A549 (cell line): ENCODE results near the gene KIAA1671. TPM values are rescaled to one million over a fixed set of nuclear protein-coding genes. Genes with fewer than 3 reads are reported as not detected.

Experiments
- ATAC-seq, 2 experiments: fragments of 200-7000 bp in 1 of 2; fragments of >200 bp in 1 of 2; cut with Nextera tagmentation in 1 of 2; cut with Tn5 transposase in 1 of 2; 3 replicates each; pipeline versions ENCODE4 v1.8.0 to v1.9.1; 2018 to 2020; ENCODE audit warnings: mild to moderate bottlenecking in 1 of 2, moderate library complexity in 1 of 2
- CTCF ChIA-PET: fragments of 300-600 bp; sonication (Branson Sonifier 250); formaldehyde crosslinking; extraction: SDS; loops from one replicate; lab custom pipeline; 2021; ENCODE audit warnings: antibody characterized with exemption, inconsistent platforms; lab: Yijun Ruan, JAX
- POLR2A ChIA-PET: fragments of 350-600 bp; formaldehyde crosslinking; extraction: SDS; loops from one replicate; lab custom pipeline; 2021; ENCODE audit warnings: antibody characterized with exemption, inconsistent platforms; lab: Yijun Ruan, JAX
- DNase-seq, 2 experiments: peaks; one replicate each; pipeline versions ENCODE4 v3.0.0 to v3.0.0-alpha.2; 2011 to 2016; ENCODE audit warnings: low read depth in 1 of 2, low spot score in 1 of 2
- FAIRE-seq: peaks from 2 replicates; lab custom pipeline; 2011; peaks lifted over from hg19 to GRCh38; lab: Jason Lieb, UNC
- H3K27ac ChIP-seq, 2 experiments: fragments of >200 bp; sonication (Bioruptor Twin); formaldehyde crosslinking; 3 replicates each; pipeline ENCODE4 v1.5.1; 2016 to 2017
- H3K4me1 ChIP-seq: fragments of >200 bp; sonication (Bioruptor Twin); formaldehyde crosslinking; 3 replicates; pipeline ENCODE4 v1.6.1; 2016
- H3K4me2 ChIP-seq: fragments of >200 bp; sonication (Bioruptor Twin); formaldehyde crosslinking; 3 replicates; pipeline ENCODE4 v1.6.1; 2016
- H3K4me3 ChIP-seq: fragments of >200 bp; sonication (Bioruptor Twin); formaldehyde crosslinking; 3 replicates; pipeline ENCODE4 v1.5.1; 2016
- H3K9me3 ChIP-seq: fragments of >200 bp; sonication (Bioruptor Twin); formaldehyde crosslinking; 3 replicates; pipeline ENCODE4 v1.6.1; 2016
- CBX2 ChIP-seq: fragments of 200-600 bp; sonication (generic); IDR thresholded peaks from 2 replicates; pipeline ENCODE4 v1.6.1; 2016; ENCODE audit warnings: low read depth, mild to moderate bottlenecking, borderline replicate concordance
- CBX8 ChIP-seq: fragments of 200-600 bp; sonication (generic); IDR thresholded peaks from 2 replicates; pipeline ENCODE4 v1.6.1; 2016
- CHD4 ChIP-seq: fragments of 200-600 bp; sonication (generic); IDR thresholded peaks from 2 replicates; pipeline ENCODE4 v1.6.1; 2016; ENCODE audit warnings: antibody characterized with exemption, mild to moderate bottlenecking, borderline replicate concordance
- EHF ChIP-seq: fragments of 250-450 bp; sonication (Bioruptor Pico); IDR thresholded peaks from 2 replicates; pipeline ENCODE4 v1.5.0; 2020; ENCODE audit warnings: mild to moderate bottlenecking
- EHMT2 ChIP-seq: fragments of 200-600 bp; sonication (generic); IDR thresholded peaks from 2 replicates; pipeline ENCODE4 v1.6.1; 2016; ENCODE audit warnings: antibody characterized with exemption, low read depth, mild to moderate bottlenecking, moderate library complexity
- FOSL2 ChIP-seq, 2 experiments: fragments of 450-650 bp in 1 of 2; fragments of >200 bp in 1 of 2; sonication (Bioruptor Twin) in 1 of 2; formaldehyde crosslinking; IDR thresholded peaks; 2 replicates each; pipeline versions ENCODE4 v1.5.0 to v1.6.1; 2016 to 2020; ENCODE audit warnings: mild to moderate bottlenecking in 1 of 2, moderate library complexity in 1 of 2
- HOXB5 ChIP-seq: fragments of 250-450 bp; sonication (Bioruptor Pico); IDR thresholded peaks from 2 replicates; pipeline ENCODE4 v1.5.0; 2020; ENCODE audit warnings: mild to moderate bottlenecking, moderate library complexity
- MYC ChIP-seq: IDR thresholded peaks from 2 replicates; pipeline ENCODE4 v1.6.1; 2012; ENCODE audit warnings: mild to moderate bottlenecking, inconsistent platforms, low read length, improper control_type of control experiment, borderline replicate concordance
- NPAS2 ChIP-seq: fragments of 250-450 bp; sonication (Bioruptor Pico); IDR thresholded peaks from 2 replicates; pipeline ENCODE4 v1.8.0; 2022; ENCODE audit warnings: mild to moderate bottlenecking, moderate library complexity, borderline replicate concordance
- RCOR1 ChIP-seq: fragments of 150-350 bp; IDR thresholded peaks from 2 replicates; pipeline ENCODE4 v1.6.1; 2014; ENCODE audit warnings: antibody characterized with exemption, low read length, low read depth
- SMC3 ChIP-seq: fragments of >200 bp; sonication (Bioruptor Twin); formaldehyde crosslinking; IDR thresholded peaks from 3 replicates; pipeline ENCODE4 v1.6.1; 2018; ENCODE audit warnings: inconsistent platforms
- TFCP2L1 ChIP-seq: fragments of 250-450 bp; sonication (Bioruptor Pico); IDR thresholded peaks from 2 replicates; pipeline ENCODE4 v1.5.0; 2021; ENCODE audit warnings: mild to moderate bottlenecking
- TP53 ChIP-seq: fragments of 250-450 bp; sonication (Bioruptor Pico); IDR thresholded peaks from 2 replicates; pipeline ENCODE4 v1.5.0; 2021; ENCODE audit warnings: mild to moderate bottlenecking, moderate library complexity
- ZC3H11A ChIP-seq: fragments of 450-650 bp; IDR thresholded peaks from 2 replicates; pipeline ENCODE4 v1.6.1; 2014; ENCODE audit warnings: antibody characterized with exemption, mild to moderate bottlenecking
- WGBS: methylation state at CpG from one replicate; pipeline ENCODE4 v1.1.6; 2017; ENCODE audit errors: missing lambda C conversion rate; 5-methylcytosine and 5-hydroxymethylcytosine counted together
- polyA plus RNA-seq, 4 experiments: library from polyadenylated mRNA; depleted of rRNA in 3 of 4; stranded (reverse); fragments of >200 nt; fragmentation: RNase III in 1 of 4; extraction: RNeasy Plus Mini Kit Qiagen cat#74134 plus additional on column Dnase treatment in 1 of 4; gene quantifications; 2 replicates in 3 of 4; 3 replicates in 1 of 4; pipeline ENCODE4 v1.2.3, GENCODE V29; 2011 to 2017
- TF ChIP-seq, protein P1 (sequence below): fragments of >200 bp; sonication (Bioruptor Twin); formaldehyde crosslinking; IDR thresholded peaks from 3 replicates; pipeline ENCODE4 v1.6.1; 2016
- TF ChIP-seq, protein P2 (sequence below): fragments of 250-450 bp; sonication (Bioruptor Pico); IDR thresholded peaks from 2 replicates; pipeline ENCODE4 v1.5.0; 2021; ENCODE audit warnings: mild to moderate bottlenecking, moderate library complexity, borderline replicate concordance

The KIAA1671 gene
- polyA plus RNA-seq, 2 of the 4 experiments (the other 2 are of a cell fraction) = 5.3 to 7.9 TPM

DNA sequence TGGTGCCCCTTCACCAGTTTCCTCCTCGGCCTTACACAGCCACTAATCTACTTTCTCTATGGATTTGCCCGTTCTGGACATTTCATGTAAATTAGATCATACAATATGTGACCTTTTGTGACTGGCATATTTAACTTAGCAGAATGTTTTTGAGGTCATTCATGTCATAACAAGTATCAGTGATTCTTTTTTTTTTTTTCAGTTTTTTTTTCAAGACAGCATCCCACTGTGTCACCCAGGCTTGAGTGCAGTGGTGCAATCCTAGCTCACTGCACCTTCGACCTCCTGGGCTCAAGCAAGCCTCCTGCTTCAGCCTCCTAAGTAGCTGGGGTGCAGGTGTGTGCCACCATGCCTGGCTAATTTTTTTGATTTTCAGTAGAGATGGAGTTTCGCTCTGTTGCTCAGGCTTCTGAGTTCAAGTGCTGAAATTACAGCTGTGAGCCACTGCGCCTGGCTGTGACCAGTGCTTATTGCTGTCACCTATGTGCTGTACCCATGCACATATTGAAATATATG lies 22.7 kb downstream of the KIAA1671 start (continued):
- no peak for TF ChIP-seq MYC

DNA sequence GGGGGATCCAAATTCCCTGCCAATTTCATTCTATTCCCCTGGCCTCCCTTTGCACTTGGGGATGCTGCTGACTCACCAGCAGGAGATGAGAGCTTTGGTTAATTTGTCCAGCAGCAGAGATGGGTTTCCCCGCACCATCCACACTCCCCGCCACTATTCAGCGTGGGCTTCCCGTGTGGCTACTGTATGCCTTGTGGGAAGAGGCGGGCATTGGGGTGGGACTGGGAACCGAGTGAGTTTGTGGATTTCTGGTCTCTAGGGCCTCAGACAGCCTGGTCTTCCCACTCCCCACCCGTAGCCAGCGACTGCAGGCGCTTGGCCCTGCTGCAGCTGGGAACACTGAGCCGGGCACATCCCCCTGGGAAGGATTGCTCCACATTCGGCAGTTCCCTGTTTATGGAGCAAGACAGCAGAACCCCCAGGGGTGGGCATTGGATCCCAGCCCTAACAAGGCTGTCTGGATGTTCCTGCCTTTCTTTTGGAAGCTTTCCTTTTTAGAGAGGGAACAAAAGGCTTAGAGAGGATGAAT lies 23.4 kb downstream of the KIAA1671 start:
- Histone ChIP-seq H3K27ac (peak overlapping the region in 1 of 2 experiments; percentile 39; a peak in 2 of 6 replicates), H3K9me3 (no peaks in the 10 kb centered on the region), H3K4me1 (peaks cover 14% of the 10 kb centered on the region; the same call in 1 of the 3 replicates), H3K4me3 (no peak overlapping the region), H3K4me2 (no peak overlapping the region)
- ChIA-PET POLR2A (no interaction called here), CTCF (interaction anchor here (0.6 kb wide), 1 partner anchor 362 kb away, joined by 4 read pairs; no protein-coding TSS in a partner anchor)
- WGBS = 61% methylated on average over 7 of the region's 11 CpGs
- TF ChIP-seq CBX2 = no peak
- TF ChIP-seq, protein P1, sequence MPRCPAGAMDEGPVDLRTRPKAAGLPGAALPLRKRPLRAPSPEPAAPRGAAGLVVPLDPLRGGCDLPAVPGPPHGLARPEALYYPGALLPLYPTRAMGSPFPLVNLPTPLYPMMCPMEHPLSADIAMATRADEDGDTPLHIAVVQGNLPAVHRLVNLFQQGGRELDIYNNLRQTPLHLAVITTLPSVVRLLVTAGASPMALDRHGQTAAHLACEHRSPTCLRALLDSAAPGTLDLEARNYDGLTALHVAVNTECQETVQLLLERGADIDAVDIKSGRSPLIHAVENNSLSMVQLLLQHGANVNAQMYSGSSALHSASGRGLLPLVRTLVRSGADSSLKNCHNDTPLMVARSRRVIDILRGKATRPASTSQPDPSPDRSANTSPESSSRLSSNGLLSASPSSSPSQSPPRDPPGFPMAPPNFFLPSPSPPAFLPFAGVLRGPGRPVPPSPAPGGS = no peak
- TF ChIP-seq, protein P2, sequence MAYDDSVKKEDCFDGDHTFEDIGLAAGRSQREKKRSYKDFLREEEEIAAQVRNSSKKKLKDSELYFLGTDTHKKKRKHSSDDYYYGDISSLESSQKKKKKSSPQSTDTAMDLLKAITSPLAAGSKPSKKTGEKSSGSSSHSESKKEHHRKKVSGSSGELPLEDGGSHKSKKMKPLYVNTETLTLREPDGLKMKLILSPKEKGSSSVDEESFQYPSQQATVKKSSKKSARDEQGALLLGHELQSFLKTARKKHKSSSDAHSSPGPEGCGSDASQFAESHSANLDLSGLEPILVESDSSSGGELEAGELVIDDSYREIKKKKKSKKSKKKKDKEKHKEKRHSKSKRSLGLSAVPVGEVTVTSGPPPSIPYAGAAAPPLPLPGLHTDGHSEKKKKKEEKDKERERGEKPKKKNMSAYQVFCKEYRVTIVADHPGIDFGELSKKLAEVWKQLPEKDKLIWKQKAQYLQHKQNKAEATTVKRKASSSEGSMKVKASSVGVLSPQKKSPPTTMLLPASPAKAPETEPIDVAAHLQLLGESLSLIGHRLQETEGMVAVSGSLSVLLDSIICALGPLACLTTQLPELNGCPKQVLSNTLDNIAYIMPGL (CRISPR knock-in tag) = no peak
- DNase-seq (no peak), FAIRE-seq (no peak), ATAC-seq (no peak; a peak in 2 of 6 replicates)

DNA sequence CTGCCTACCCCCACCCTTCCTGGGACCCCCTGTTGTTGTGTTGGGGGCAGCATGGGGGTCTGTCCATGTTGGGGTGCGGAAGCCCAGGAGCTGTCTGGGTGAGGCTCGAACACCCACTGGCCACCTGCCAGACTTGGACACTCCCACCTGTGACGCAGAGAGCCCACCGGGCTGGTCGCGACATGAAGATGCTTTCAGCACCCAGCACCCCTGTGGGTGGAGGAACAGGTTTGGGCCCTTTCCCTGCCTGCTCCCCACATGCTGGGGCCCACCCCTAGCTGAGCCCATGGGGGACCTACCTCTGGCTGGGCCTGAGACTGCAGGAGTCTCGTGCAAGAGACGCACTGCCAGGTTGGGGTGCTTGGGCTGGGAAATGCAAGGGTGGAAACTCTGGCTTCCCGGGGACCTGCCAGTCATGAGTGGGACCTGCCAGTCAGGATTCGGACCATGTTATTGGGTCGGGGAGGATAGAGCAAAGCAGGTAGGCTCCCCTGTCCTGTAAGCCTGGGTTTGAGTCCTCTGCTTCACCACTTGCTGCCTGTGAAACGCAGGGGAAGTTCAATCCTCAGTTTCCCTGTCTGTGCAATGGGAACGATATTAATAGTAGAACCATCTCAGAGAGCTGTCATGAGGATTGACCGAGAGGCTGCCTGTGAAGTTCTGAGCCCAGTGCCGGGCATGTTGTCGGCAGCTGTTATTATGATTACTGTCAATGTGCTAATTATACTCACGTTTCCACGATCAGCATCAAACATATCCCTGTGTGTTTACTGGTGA lies 24.1 kb downstream of the KIAA1671 start:
- 92% methylated on average over 12 of the region's 18 CpGs for WGBS
- POLR2A ChIA-PET = no interaction called here
- ATAC-seq (no peak), DNase-seq (no peak), FAIRE-seq (no peak)
- Histone ChIP-seq H3K4me3 (no peak overlapping the region), H3K27ac (peak overlapping the region in 1 of 2 experiments; percentile 39; a peak in 2 of 6 replicates), H3K4me1 (peaks cover 20% of the 10 kb centered on the region; the same call in 2 of the 3 replicates), H3K9me3 (no peaks in the 10 kb centered on the region), H3K4me2 (no peak overlapping the region)
- CTCF ChIA-PET = interaction anchor here (0.8 kb wide), 1 partner anchor 52 kb away, joined by 3 read pairs; no protein-coding TSS in a partner anchor
- no peak for TF ChIP-seq RCOR1
- no peak for TF ChIP-seq FOSL2 (IDR thresholded peaks at IDR 0.05)
- TF ChIP-seq FOSL2 (CRISPR knock-in tag; IDR thresholded peaks at IDR 0.05) = no peak
- no peak for TF ChIP-seq CHD4
- TF ChIP-seq EHF (CRISPR knock-in tag) = no peak
- TF ChIP-seq TP53 = no peak
- no peak for TF ChIP-seq NPAS2 (CRISPR knock-in tag)
- TF ChIP-seq SMC3 = no peak

DNA sequence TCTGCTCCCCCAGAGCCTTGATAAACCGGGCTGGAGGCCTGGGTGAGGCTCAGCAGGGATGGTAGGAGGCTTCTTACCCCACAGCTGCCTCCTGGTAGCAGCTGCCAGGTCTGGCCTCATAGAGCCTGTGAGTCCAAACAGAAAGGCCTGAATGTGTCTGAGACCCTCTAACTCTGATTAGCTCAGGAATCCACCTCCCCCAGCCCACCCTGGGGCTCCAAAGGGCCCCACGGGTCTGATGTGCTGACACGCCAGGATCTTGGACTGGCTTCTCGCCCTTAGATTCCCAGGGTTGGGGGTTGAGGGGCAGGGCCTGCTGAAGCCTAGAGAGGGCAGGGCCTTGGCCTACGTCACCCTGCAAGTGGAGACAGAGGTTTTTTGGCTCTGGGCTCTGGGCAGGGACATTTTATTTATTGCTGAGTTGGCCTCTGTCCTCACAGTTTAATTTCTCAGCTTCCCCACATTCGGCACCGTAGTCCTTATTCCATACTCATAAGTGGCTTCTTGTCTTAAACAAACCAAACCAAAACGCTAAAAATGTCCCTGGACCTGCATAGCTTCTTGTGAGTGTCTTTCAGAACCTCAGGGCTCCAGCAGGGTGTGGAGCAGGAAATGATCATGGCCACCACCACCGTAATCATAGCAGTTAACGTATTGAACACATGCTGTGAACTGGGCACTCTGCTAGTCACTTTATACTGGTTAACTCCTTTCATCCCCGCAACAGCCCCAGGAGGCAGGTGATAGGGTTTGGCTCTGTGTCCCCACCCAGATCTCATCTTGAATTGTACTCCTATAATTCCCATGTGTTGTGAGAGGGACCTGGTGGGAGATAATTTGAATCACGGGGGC lies 25.1 kb downstream of the KIAA1671 start:
- ATAC-seq = peak in 1 of 2 experiments; percentile 23; a peak in 1 of 6 replicates
- peaks cover 29% of the 10 kb centered on the region; the same call in 2 of the 3 replicates for H3K4me1 ChIP-seq
- DNase-seq = no peak
- 74% methylated on average over 9 of the region's 12 CpGs for WGBS
- TF ChIP-seq CBX8 (no peak), HOXB5 (CRISPR knock-in tag) (no peak), ZC3H11A (no peak), EHMT2 (no peak), MYC (no peak), TFCP2L1 (CRISPR knock-in tag) (no peak), FOSL2 (IDR thresholded peaks at IDR 0.05) (no peak), FOSL2 (CRISPR knock-in tag; IDR thresholded peaks at IDR 0.05) (no peak)
- TF ChIP-seq, all 56 proteins: peak for 0
- no peak for FAIRE-seq
- peak overlapping the region in 1 of 2 experiments; percentile 58; a peak in 1 of 6 replicates for H3K27ac ChIP-seq
- H3K4me3 ChIP-seq = no peak overlapping the region
- POLR2A ChIA-PET = no interaction called here
- no peak overlapping the region for H3K4me2 ChIP-seq
- H3K9me3 ChIP-seq = no peaks in the 10 kb centered on the region
- CTCF ChIA-PET = interaction anchor here (0.6 to 0.8 kb wide), 2 partner anchors 11 to 51 kb away, joined by 3 read pairs; no protein-coding TSS in a partner anchor
